Ovary (tissue), 3 donors: Measurements from ENCODE around the gene BMPR1A.

Experiments
- EP300 ChIP-seq: sonication (generic); formaldehyde crosslinking; IDR thresholded peaks from one replicate; pipeline ENCODE4 v1.6.1; 2017; ENCODE audit warnings: antibody characterized with exemption
- POLR2A ChIP-seq: fragments of 450-650 bp; IDR thresholded peaks from one replicate; pipeline ENCODE4 v1.6.1; 2017; ENCODE audit warnings: antibody characterized with exemption, mild to moderate bottlenecking, moderate library complexity
- TF ChIP-seq, protein P1 (sequence below), 3 donors: fragments of 450-650 bp in 2 of 3; fragments of 200-600 bp in 1 of 3; IDR thresholded peaks; one replicate each; pipeline versions ENCODE4 v1.5.1 to v1.8.0; 2016 to 2022; ENCODE audit warnings: antibody characterized with exemption in 3 of 3, mild to moderate bottlenecking in 1 of 3
- donor health status: DM: no; HTN: no; CAD: no.

- TF ChIP-seq POLR2A (no peak), EP300 (no peak)
- TF ChIP-seq, protein P1, sequence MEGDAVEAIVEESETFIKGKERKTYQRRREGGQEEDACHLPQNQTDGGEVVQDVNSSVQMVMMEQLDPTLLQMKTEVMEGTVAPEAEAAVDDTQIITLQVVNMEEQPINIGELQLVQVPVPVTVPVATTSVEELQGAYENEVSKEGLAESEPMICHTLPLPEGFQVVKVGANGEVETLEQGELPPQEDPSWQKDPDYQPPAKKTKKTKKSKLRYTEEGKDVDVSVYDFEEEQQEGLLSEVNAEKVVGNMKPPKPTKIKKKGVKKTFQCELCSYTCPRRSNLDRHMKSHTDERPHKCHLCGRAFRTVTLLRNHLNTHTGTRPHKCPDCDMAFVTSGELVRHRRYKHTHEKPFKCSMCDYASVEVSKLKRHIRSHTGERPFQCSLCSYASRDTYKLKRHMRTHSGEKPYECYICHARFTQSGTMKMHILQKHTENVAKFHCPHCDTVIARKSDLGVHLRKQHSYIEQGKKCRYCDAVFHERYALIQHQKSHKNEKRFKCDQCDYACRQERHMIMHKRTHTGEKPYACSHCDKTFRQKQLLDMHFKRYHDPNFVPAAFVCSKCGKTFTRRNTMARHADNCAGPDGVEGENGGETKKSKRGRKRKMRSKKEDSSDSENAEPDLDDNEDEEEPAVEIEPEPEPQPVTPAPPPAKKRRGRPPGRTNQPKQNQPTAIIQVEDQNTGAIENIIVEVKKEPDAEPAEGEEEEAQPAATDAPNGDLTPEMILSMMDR (IDR thresholded peaks at IDR 0.05), result no peak
Observed at GRCh38 chr10:86876748-86877147, 120.3 kb downstream of the BMPR1A start.
